Mesendoderm (in vitro differentiated cells): ENCODE measurements around the gene FLT3. TPM values are rescaled to one million over a fixed set of nuclear protein-coding genes. Genes with fewer than 3 reads are reported as not detected.
A peak's percentile ranks its signal among the peaks of the same experiment; 100 is the strongest.

Source experiments
- DNase-seq: peaks from one replicate; pipeline ENCODE4 v3.0.0; 2013
- H2AK5ac ChIP-seq: 2 replicates; pipeline ENCODE4 v1.6.1; 2013; ENCODE audit warnings: low read length, inconsistent platforms
- H2BK120ac ChIP-seq: 2 replicates; pipeline ENCODE4 v1.6.1; 2013; ENCODE audit warnings: low read depth, mild to moderate bottlenecking, low read length, moderate library complexity, mixed read lengths
- H2BK15ac ChIP-seq: replicated peaks from 2 replicates; pipeline ENCODE4 v1.6.1; 2013; ENCODE audit warnings: low read depth, mild to moderate bottlenecking, moderate library complexity
- H2BK5ac ChIP-seq: 2 replicates; pipeline ENCODE4 v1.6.1; 2013; ENCODE audit warnings: low read length, inconsistent platforms
- H3K18ac ChIP-seq: 2 replicates; pipeline ENCODE4 v1.6.1; 2013; ENCODE audit warnings: mild to moderate bottlenecking, low read length, mixed read lengths
- H3K23ac ChIP-seq: one replicate; pipeline ENCODE4 v1.6.1; 2013; ENCODE audit warnings: low read length
- H3K27ac ChIP-seq: 2 replicates; pipeline ENCODE4 v1.5.1; 2013; ENCODE audit warnings: low read depth, mild to moderate bottlenecking, inconsistent platforms, low read length, moderate library complexity
- H3K27me3 ChIP-seq: 2 replicates; pipeline ENCODE4 v1.6.1; 2013; ENCODE audit warnings: low read length, control low read depth, mild to moderate bottlenecking, inconsistent platforms; ENCODE audit not compliant: insufficient read depth, poor library complexity
- H3K36me3 ChIP-seq: 2 replicates; pipeline ENCODE4 v1.6.1; 2013; ENCODE audit warnings: low read length, inconsistent platforms; ENCODE audit not compliant: control insufficient read depth, insufficient read depth
- H3K4ac ChIP-seq: one replicate; pipeline ENCODE4 v1.6.1; 2013; ENCODE audit warnings: low read depth, mild to moderate bottlenecking, low read length, moderate library complexity
- H3K4me1 ChIP-seq: 2 replicates; pipeline ENCODE4 v1.6.1; 2013; ENCODE audit warnings: low read depth, low read length, inconsistent platforms; ENCODE audit not compliant: control insufficient read depth
- H3K4me2 ChIP-seq: 2 replicates; pipeline ENCODE4 v1.6.1; 2013; ENCODE audit warnings: low read length
- H3K4me3 ChIP-seq: 2 replicates; pipeline ENCODE4 v1.5.1; 2013; ENCODE audit warnings: mild to moderate bottlenecking, low read length
- H3K56ac ChIP-seq: one replicate; pipeline ENCODE4 v1.6.1; 2013; ENCODE audit warnings: low read length
- H3K79me1 ChIP-seq: 2 replicates; pipeline ENCODE4 v1.6.1; 2013; ENCODE audit warnings: low read length, inconsistent platforms
- H3K79me2 ChIP-seq: 2 replicates; pipeline ENCODE4 v1.6.1; 2013; ENCODE audit warnings: mild to moderate bottlenecking, low read length; ENCODE audit not compliant: control insufficient read depth, insufficient read depth
- H3K9ac ChIP-seq: 2 replicates; pipeline ENCODE4 v1.6.1; 2013; ENCODE audit warnings: low read length, inconsistent platforms
- H4K5ac ChIP-seq: one replicate; pipeline ENCODE4 v1.6.1; 2013; ENCODE audit warnings: low read length
- H4K8ac ChIP-seq: one replicate; pipeline ENCODE4 v1.6.1; 2013; ENCODE audit warnings: low read depth, mild to moderate bottlenecking, control low read depth, low read length, moderate library complexity
- WGBS: extraction: QIAGEN DNeasy Blood & Tissue Kit; methylation state at CpG from one replicate; pipeline ENCODE4 v1.1.7; 2013; ENCODE audit warnings: low lambda C conversion rate, missing lambda C conversion rate; ENCODE audit not compliant: insufficient coverage; ENCODE audit errors: extremely low coverage; 5-methylcytosine and 5-hydroxymethylcytosine counted together
- small RNA-seq: library from polyadenylated mRNA; stranded (forward); fragments of <200 nt; extraction: miRNeasy Mini kit (QIAGEN cat#:217004); gene quantifications from one replicate; pipeline ENCODE3, GENCODE V24; 2013; ENCODE audit not compliant: insufficient read depth

FLT3 gene

GRCh38 chr13:27956576-27957300 is 143.6 kb downstream of the FLT3 start:
- no peak overlapping the region for H2BK15ac ChIP-seq
- no peak overlapping the region for H3K23ac ChIP-seq
- H3K18ac ChIP-seq, result no peak overlapping the region
- H3K79me2 ChIP-seq, result no peaks in the 10 kb centered on the region
- no peak overlapping the region for H2BK120ac ChIP-seq
- no peak for DNase-seq
- H3K4me3 ChIP-seq, result no peak overlapping the region
- peaks cover 2% of the 10 kb centered on the region for H3K4me1 ChIP-seq
- H4K5ac ChIP-seq, result no peak overlapping the region
- H3K36me3 ChIP-seq, result no peaks in the 10 kb centered on the region
- H3K56ac ChIP-seq, result no peak overlapping the region
- H3K4me2 ChIP-seq, result no peak overlapping the region
- no peak overlapping the region for H4K8ac ChIP-seq
- H2AK5ac ChIP-seq, result no peak overlapping the region
- peaks cover 41% of the 10 kb centered on the region for H3K27me3 ChIP-seq
- no CpG with 5 or more reads among the region's 5 CpGs for WGBS
- H2BK5ac ChIP-seq, result no peak overlapping the region
- H3K79me1 ChIP-seq, result no peaks in the 10 kb centered on the region
- H3K9ac ChIP-seq, result no peak overlapping the region
- H3K4ac ChIP-seq, result no peak overlapping the region
- H3K27ac ChIP-seq, result no peak overlapping the region

GRCh38 chr13:27955014-27955591 is 145.3 kb downstream of the FLT3 start:
- Histone ChIP-seq H3K4ac (no peak overlapping the region), H2BK5ac (no peak overlapping the region), H2AK5ac (no peak overlapping the region), H2BK15ac (no peak overlapping the region), H3K56ac (no peak overlapping the region), H3K4me2 (no peak overlapping the region), H3K23ac (no peak overlapping the region), H3K4me3 (no peak overlapping the region), H3K4me1 (no peaks in the 10 kb centered on the region), H4K8ac (no peak overlapping the region), H3K9ac (no peak overlapping the region), H2BK120ac (no peak overlapping the region), H3K18ac (no peak overlapping the region), H3K79me2 (no peaks in the 10 kb centered on the region), H3K27ac (no peak overlapping the region), H3K36me3 (no peaks in the 10 kb centered on the region), H4K5ac (no peak overlapping the region), H3K27me3 (peaks cover 35% of the 10 kb centered on the region), H3K79me1 (no peaks in the 10 kb centered on the region)
- WGBS, result 100% methylated on average over 3 of the region's 11 CpGs
- no peak for DNase-seq

- Histone ChIP-seq H3K27ac (no peak overlapping the region), H3K18ac (no peak overlapping the region), H3K36me3 (no peaks in the 10 kb centered on the region), H2AK5ac (no peak overlapping the region), H4K8ac (no peak overlapping the region), H3K79me2 (no peaks in the 10 kb centered on the region), H3K4me1 (no peaks in the 10 kb centered on the region), H3K56ac (peak overlapping the region; percentile 42), H3K4me2 (peak overlapping the region; percentile 74), H4K5ac (no peak overlapping the region), H3K23ac (no peak overlapping the region), H2BK15ac (no peak overlapping the region), H3K27me3 (peaks cover 32% of the 10 kb centered on the region), H3K9ac (no peak overlapping the region), H3K79me1 (no peaks in the 10 kb centered on the region), H3K4ac (no peak overlapping the region), H2BK5ac (no peak overlapping the region), H2BK120ac (no peak overlapping the region), H3K4me3 (no peak overlapping the region)
- peak; percentile 68 for DNase-seq
- no CpG with 5 or more reads among the region's 56 CpGs for WGBS
Measured at GRCh38 chr13:27954406-27954851, 145.9 kb downstream of the FLT3 start.

DNA sequence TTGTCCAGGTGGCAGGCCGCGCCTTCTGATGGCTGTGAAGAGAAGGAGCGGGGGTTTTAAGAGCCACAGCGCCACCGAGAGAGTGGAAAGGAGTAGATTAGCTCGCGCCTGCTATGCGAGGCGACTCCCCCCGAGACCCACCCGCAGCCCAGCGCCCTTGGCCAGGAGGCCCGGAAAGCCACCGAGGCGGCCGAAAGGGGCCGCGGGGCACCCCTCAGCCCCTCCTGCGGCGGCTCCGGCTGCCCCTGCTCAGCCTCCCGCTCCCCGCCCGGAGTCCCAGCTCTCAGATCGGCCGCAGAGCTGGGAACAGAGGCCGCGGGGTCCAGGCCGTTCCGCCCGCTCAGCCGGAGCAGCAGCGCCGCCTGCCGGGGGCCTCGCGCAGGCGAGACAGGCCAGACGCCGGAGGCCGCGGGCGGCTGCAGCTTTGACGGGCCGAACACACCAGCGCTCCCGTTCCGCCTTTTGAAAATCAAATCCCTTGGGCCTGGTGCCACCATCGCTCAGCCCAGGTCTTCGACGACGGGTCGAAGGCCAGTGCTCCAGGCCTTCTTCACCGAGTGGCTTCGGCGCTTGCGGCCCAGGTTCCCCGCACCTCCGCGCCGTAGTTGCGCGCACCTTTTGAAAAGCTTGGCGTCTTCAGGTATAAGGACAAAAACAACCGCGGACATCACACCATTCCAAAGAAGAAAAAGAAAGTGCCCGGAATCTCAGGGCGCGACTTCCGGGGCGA is 146.5 kb downstream of the FLT3 start:
- Histone ChIP-seq H3K27me3 (peaks cover 26% of the 10 kb centered on the region), H2BK5ac (no peak overlapping the region), H4K8ac (no peak overlapping the region), H3K27ac (no peak overlapping the region), H3K4me2 (peak overlapping the region; percentile 74), H3K4me3 (no peak overlapping the region), H3K79me2 (no peaks in the 10 kb centered on the region), H3K36me3 (no peaks in the 10 kb centered on the region), H4K5ac (no peak overlapping the region), H2AK5ac (no peak overlapping the region), H2BK120ac (no peak overlapping the region), H3K18ac (no peak overlapping the region), H2BK15ac (no peak overlapping the region), H3K79me1 (no peaks in the 10 kb centered on the region), H3K9ac (peak overlapping the region; percentile 44), H3K23ac (peak overlapping the region; percentile 24), H3K4me1 (no peaks in the 10 kb centered on the region), H3K56ac (peak overlapping the region; percentile 79), H3K4ac (no peak overlapping the region)
- peak; percentile 91 for DNase-seq
- no CpG with 5 or more reads among the region's 71 CpGs for WGBS

Small RNA genes within 50 kb of the gene (small RNA-seq; reads per million reads assigned to genes)
- not detected for gene RN7SL272P
